Mammary epithelial cell (primary cell): ENCODE results near the gene LYRM4.

Experiments used
- CTCF ChIP-seq, 2 donors: IDR thresholded peaks in 1 of 2; conservative IDR thresholded peaks in 1 of 2; 2 replicates each; pipeline ENCODE4 v1.5.1; 2011 to 2012; ENCODE audit warnings: inconsistent platforms in 2 of 2, low read length in 2 of 2, mild to moderate bottlenecking in 2 of 2, control low read depth in 1 of 2, low read depth in 1 of 2; ENCODE audit not compliant: insufficient read depth in 1 of 2; ENCODE audit errors: extremely low read depth in 1 of 2
- EZH2 ChIP-seq: IDR thresholded peaks from 2 replicates; pipeline ENCODE4 v1.6.1; 2012; ENCODE audit warnings: low read length, inconsistent platforms, borderline replicate concordance

- TF ChIP-seq CTCF (conservative IDR thresholded peaks at IDR 0.05 in 1 of 2, IDR thresholded peaks at IDR 0.05 in 1 of 2; ENCODE audit: extremely low read depth in 1 of 2, insufficient read depth in 1 of 2, low read depth in 1 of 2, low read length in 2 of 2), result no peak
- TF ChIP-seq EZH2, result no peak
These were observed 58.5 kb downstream of the LYRM4 start for GRCh38 chr6:5202206-5202605.
